Breast epithelium (tissue), 3 donors: ENCODE measurements around the gene DBH.

Experiments used
- CTCF ChIP-seq, 3 donors: fragments of 450-650 bp; IDR thresholded peaks; one replicate each; pipeline ENCODE4 v1.5.1; 2016 to 2017; ENCODE audit warnings: antibody characterized with exemption in 3 of 3, mild to moderate bottlenecking in 3 of 3, moderate library complexity in 3 of 3
- POLR2A ChIP-seq: fragments of 450-650 bp; IDR thresholded peaks from one replicate; pipeline ENCODE4 v1.6.1; 2016; ENCODE audit warnings: antibody characterized with exemption, mild to moderate bottlenecking, moderate library complexity
- POLR2AphosphoS5 ChIP-seq, 3 donors: sonication (generic); formaldehyde crosslinking; IDR thresholded peaks; one replicate each; pipeline ENCODE4 v1.6.1; 2017; ENCODE audit warnings: antibody characterized with exemption in 3 of 3

DNA sequence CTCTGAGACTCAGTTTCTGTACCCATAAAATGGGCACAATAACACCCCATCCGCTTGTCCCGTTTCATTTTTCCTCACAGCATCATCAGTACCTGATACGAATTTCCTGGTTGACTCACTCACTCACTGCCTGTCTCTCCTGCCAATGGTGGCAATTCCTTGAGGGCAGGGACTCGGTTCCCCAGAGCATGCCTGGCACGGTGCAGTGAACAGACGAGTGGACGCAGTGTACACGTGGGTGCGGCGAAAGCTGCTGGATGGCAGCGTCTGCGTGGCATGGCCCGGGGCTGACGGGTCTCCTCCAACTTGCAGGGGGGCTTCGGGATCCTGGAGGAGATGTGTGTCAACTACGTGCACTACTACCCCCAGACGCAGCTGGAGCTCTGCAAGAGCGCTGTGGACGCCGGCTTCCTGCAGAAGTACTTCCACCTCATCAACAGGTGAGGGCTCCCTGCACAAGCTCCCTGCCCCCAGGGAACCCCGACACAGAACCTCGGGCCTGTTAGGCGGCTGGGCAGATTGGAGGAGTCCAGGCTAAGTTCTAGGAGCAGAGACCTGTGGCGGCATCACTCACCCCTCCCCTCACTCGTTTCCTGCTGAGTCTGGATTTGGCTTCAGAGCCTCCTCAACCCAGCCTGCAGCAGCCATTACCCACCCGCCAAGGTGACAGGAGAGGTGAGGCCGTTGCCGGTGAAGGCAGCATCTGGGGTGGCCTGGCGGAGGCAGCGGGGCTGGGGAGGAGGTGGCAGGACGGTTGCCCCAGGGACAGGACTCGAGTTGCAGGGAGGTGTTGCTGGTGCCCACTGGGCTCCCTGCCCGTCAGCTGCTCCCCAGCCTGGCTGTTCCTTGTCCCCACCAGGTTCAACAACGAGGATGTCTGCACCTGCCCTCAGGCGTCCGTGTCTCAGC, 20.3 kb downstream of the DBH start:
- TF ChIP-seq CTCF (IDR thresholded peaks at IDR 0.05) = no peak
- no peak for TF ChIP-seq POLR2A
- no peak for TF ChIP-seq POLR2AphosphoS5 (IDR thresholded peaks at IDR 0.05)
